HepG2 (cell line): Measurements from ENCODE around the gene CASZ1. TPM values are rescaled to one million over a fixed set of nuclear protein-coding genes. Genes with fewer than 3 reads are reported as not detected.

Experiments used
- ATAC-seq: fragments of 200-7000 bp; cut with Tn5 transposase; 3 replicates; pipeline ENCODE4 v1.9.1; 2020; ENCODE audit warnings: mild to moderate bottlenecking, moderate library complexity
- BruUV-seq: library from RNA; stranded (reverse); fragments of 400-500 nt; replicated peaks from 2 replicates; lab custom pipeline; 2021; lab: Mats Ljungman, UMichigan
- CTCF ChIA-PET: fragments of 300-600 bp; formaldehyde crosslinking; extraction: SDS; loops from one replicate; lab custom pipeline; 2021; ENCODE audit warnings: low total read pairs, inconsistent platforms, low intra/inter-chr PET ratio; lab: Yijun Ruan, JAX
- POLR2A ChIA-PET: fragments of 350-600 bp; sonication (Branson Sonifier 250); formaldehyde crosslinking; loops from one replicate; lab custom pipeline; 2020; ENCODE audit warnings: antibody characterized with exemption, inconsistent platforms; lab: Yijun Ruan, JAX
- DNase-seq: peaks from one replicate; pipeline ENCODE4 v3.0.0-alpha.2; 2015; ENCODE audit warnings: low spot score
- FAIRE-seq: peaks from 3 replicates; lab custom pipeline; 2011; peaks lifted over from hg19 to GRCh38; lab: Jason Lieb, UNC
- H2AFZ ChIP-seq: one replicate; pipeline ENCODE4 v1.6.1; 2011; ENCODE audit warnings: low read length, inconsistent platforms
- H3K27ac ChIP-seq: fragments of 300-600 bp; 3 replicates; pipeline ENCODE4 v1.8.0; 2011; ENCODE audit warnings: mixed run types, mild to moderate bottlenecking, mixed read lengths, low read length, inconsistent platforms; ENCODE audit not compliant: insufficient read depth; ENCODE audit errors: extremely low read length
- H3K27me3 ChIP-seq, 2 experiments: fragments of 200-600 bp in 1 of 2; 2 replicates in 1 of 2; 3 replicates in 1 of 2; pipeline versions ENCODE4 v1.6.0 to v1.8.0; 2011; ENCODE audit warnings: low read length in 2 of 2, mild to moderate bottlenecking in 2 of 2, moderate library complexity in 2 of 2, inconsistent platforms in 1 of 2; ENCODE audit not compliant: insufficient read depth in 2 of 2, control insufficient read depth in 1 of 2
- H3K36me3 ChIP-seq, 2 experiments: fragments of 200-600 bp in 1 of 2; replicated peaks in 1 of 2; 2 replicates in 1 of 2; 3 replicates in 1 of 2; pipeline versions ENCODE4 v1.5.1 to v1.8.0; 2011; ENCODE audit warnings: low read length in 2 of 2, inconsistent platforms in 1 of 2; ENCODE audit not compliant: insufficient read depth in 2 of 2, control insufficient read depth in 1 of 2
- H3K4me1 ChIP-seq: 2 replicates; pipeline ENCODE4 v1.5.1; 2012; ENCODE audit warnings: low read length, inconsistent platforms; ENCODE audit not compliant: insufficient read depth
- H3K4me2 ChIP-seq: 2 replicates; pipeline ENCODE4 v1.6.0; 2011; ENCODE audit warnings: low read depth, low read length, inconsistent platforms
- H3K4me3 ChIP-seq, 3 experiments: fragments of 200-600 bp in 1 of 3; sonication (generic), shearing (Covaris generic) in 1 of 3; replicated peaks in 1 of 3; 2 replicates each; pipeline ENCODE4 v1.5.1; 2011 to 2016; ENCODE audit warnings: low read length in 3 of 3, inconsistent platforms in 2 of 3, low read depth in 2 of 3, mild to moderate bottlenecking in 2 of 3, control low read depth in 1 of 3, mixed read lengths in 1 of 3; ENCODE audit not compliant: insufficient read depth in 1 of 3
- H3K79me2 ChIP-seq: one replicate; pipeline ENCODE4 v1.6.1; 2011; ENCODE audit warnings: low read length, inconsistent platforms; ENCODE audit not compliant: insufficient read depth
- H3K9ac ChIP-seq: 2 replicates; pipeline ENCODE4 v1.6.0; 2011; ENCODE audit warnings: mild to moderate bottlenecking, low read depth, low read length, inconsistent platforms; ENCODE audit not compliant: insufficient read depth
- H3K9me3 ChIP-seq: 2 replicates; pipeline ENCODE4 v1.5.1; 2012; ENCODE audit warnings: mild to moderate bottlenecking, low read length
- H4K20me1 ChIP-seq: 2 replicates; pipeline ENCODE4 v1.6.0; 2011; ENCODE audit warnings: inconsistent platforms, mild to moderate bottlenecking, low read length, moderate library complexity; ENCODE audit not compliant: insufficient read depth
- ARHGAP35 ChIP-seq: sonication (generic); formaldehyde crosslinking; IDR thresholded peaks from 2 replicates; pipeline ENCODE4 v1.9.0; 2022; ENCODE audit warnings: mild to moderate bottlenecking, inconsistent platforms, moderate library complexity, missing genetic modification reagents, borderline replicate concordance
- ETV5 ChIP-seq: IDR thresholded peaks from 2 replicates; pipeline ENCODE4 v1.6.1; 2018; ENCODE audit warnings: missing biosample characterization, missing genetic modification reagents, inconsistent platforms, borderline replicate concordance
- FOSL2 ChIP-seq: sonication (generic); formaldehyde crosslinking; IDR thresholded peaks from 2 replicates; pipeline ENCODE4 v1.4.0; 2020; ENCODE audit warnings: missing genetic modification reagents
- HES4 ChIP-seq: sonication (generic); formaldehyde crosslinking; IDR thresholded peaks from 2 replicates; pipeline ENCODE4 v1.9.0; 2021; ENCODE audit warnings: mild to moderate bottlenecking, missing genetic modification reagents, borderline replicate concordance
- HOXA3 ChIP-seq: sonication (generic); formaldehyde crosslinking; IDR thresholded peaks from 2 replicates; pipeline ENCODE4 v1.5.0; 2020; ENCODE audit warnings: missing genetic modification reagents
- PPARG ChIP-seq: conservative IDR thresholded peaks from 2 replicates; pipeline ENCODE4 v1.6.1; 2016; ENCODE audit warnings: missing biosample characterization, missing genetic modification reagents
- RFXAP ChIP-seq: sonication (generic); formaldehyde crosslinking; IDR thresholded peaks from 2 replicates; pipeline ENCODE4 v1.4.0; 2020; ENCODE audit warnings: missing genetic modification reagents, borderline replicate concordance
- ZNF512B ChIP-seq: sonication (generic); formaldehyde crosslinking; IDR thresholded peaks from 2 replicates; pipeline ENCODE4 v1.5.1; 2020; ENCODE audit warnings: missing genetic modification reagents, mild to moderate bottlenecking, borderline replicate concordance
- WGBS: methylation state at CpG from one replicate; pipeline ENCODE4 v1.1.6; 2017; ENCODE audit warnings: low lambda C conversion rate; 5-methylcytosine and 5-hydroxymethylcytosine counted together
- in situ Hi-C: cut with HindIII; loops from 2 replicates; pipeline ENCODE4 v1.10.0; 2017; ENCODE audit warnings: low pct_unique_long_range_greater_than_20kb; ENCODE audit not compliant: extremely low pct_ligation_motif_present
- intact Hi-C: fragments of 100-400 bp; cut with micrococcal nuclease; formaldehyde crosslinking; loops from one replicate; pipeline ENCODE4 v1.10.0; 2022; ENCODE audit not compliant: unreplicated experiment
- polyA plus RNA-seq, 8 experiments: library from polyadenylated mRNA; depleted of rRNA in 3 of 8; stranded (reverse) in 7 of 8; unstranded in 1 of 8; fragments of >200 nt; fragmentation: Illumina TruSeq in 4 of 8; extraction: Trizol in 4 of 8; gene quantifications; 2 replicates each; pipeline versions ENCODE4 v1.2.1 to v1.2.3, GENCODE V29; 2011 to 2016; ENCODE audit warnings: low read depth in 4 of 8, missing spikeins in 1 of 8, mixed read lengths in 1 of 8; ENCODE audit not compliant: insufficient read depth in 1 of 8
- total RNA-seq, 5 experiments: library from RNA; depleted of rRNA; stranded (reverse); fragments of >200 nt; fragmentation: Illumina TruSeq; extraction: Trizol; gene quantifications; 2 replicates each; pipeline ENCODE4 v1.2.3, GENCODE V29; 2016; ENCODE audit warnings: low read depth in 1 of 5

Gene CASZ1
- total and polyA plus RNA-seq, 2 of the 13 experiments (the other 11 are each of a cell fraction or from before 2014, with no cell fraction given), result 1.9 to 3.7 TPM

DNA sequence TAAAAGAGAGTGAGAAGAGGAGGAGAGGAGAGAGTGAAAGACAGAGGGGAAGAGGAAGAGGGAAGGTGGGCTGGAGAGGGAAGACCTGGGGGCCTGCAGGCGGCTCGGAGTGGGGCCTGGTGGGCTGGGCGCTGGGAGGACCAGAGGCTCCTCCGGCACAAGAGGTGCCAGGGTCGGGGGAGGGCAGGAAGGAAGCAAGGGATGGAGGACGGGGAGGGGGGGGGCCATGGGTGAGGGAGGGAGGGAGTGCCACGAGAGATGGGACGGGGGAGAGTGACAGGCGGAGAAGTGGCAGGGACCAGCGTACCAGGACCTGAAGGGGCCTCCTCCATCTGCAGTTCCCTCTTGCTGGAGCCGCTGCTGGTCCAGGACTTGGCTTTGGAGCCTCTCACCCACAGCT, 87.7 kb downstream of the CASZ1 start (continued):
- no peak for TF ChIP-seq ZNF512B (CRISPR knock-in tag)

GRCh38 chr1:10707208-10707607, 89.2 kb downstream of the CASZ1 start:
- WGBS, result 82% methylated on average over 12 of the region's 12 CpGs
- no peak overlapping the region for H3K9ac ChIP-seq
- CTCF ChIA-PET, result no interaction called here
- BruUV-seq, result no TSS peak
- no peaks in the 10 kb centered on the region for H4K20me1 ChIP-seq
- H3K36me3 ChIP-seq, result no peaks in the 10 kb centered on the region
- ATAC-seq (no peak), FAIRE-seq (no peak), DNase-seq (no peak)
- H3K4me1 ChIP-seq, result peaks cover 25% of the 10 kb centered on the region
- no peak overlapping the region for H3K4me3 ChIP-seq
- no peak overlapping the region for H2AFZ ChIP-seq
- H3K79me2 ChIP-seq, result no peaks in the 10 kb centered on the region
- no peak for TF ChIP-seq ETV5 (CRISPR knock-in tag)
- TF ChIP-seq ARHGAP35 (CRISPR knock-in tag), result no peak
- no peak for TF ChIP-seq PPARG (CRISPR knock-in tag)
- TF ChIP-seq FOSL2 (CRISPR knock-in tag), result no peak
- TF ChIP-seq RFXAP (CRISPR knock-in tag), result no peak
- TF ChIP-seq HES4 (CRISPR knock-in tag), result no peak
- TF ChIP-seq HOXA3 (CRISPR knock-in tag), result no peak
- H3K27ac ChIP-seq, result no peak overlapping the region
- H3K27me3 ChIP-seq, result peaks cover 8 to 58% of the 10 kb centered on the region in 2 experiments; a peak in 3 of 5 replicates
- in situ Hi-C loops (no loop called here), intact Hi-C loops (no loop called here)
- H3K9me3 ChIP-seq, result no peaks in the 10 kb centered on the region
- POLR2A ChIA-PET, result no interaction called here
- H3K4me2 ChIP-seq, result no peak overlapping the region
